HG02970 (cell line): ENCODE results near the gene OSGIN1.

Experiments
- ATAC-seq: cut with Tn5 transposase; IDR thresholded peaks from one replicate; pipeline ENCODE4 v1.9.1; 2021; ENCODE audit warnings: mild to moderate bottlenecking, moderate library complexity, moderate number of reproducible peaks; ENCODE audit not compliant: unreplicated experiment, low FRiP score

The OSGIN1 gene

GRCh38 chr16:83955218-83956130 is 2.4 kb downstream of the OSGIN1 start:
- ATAC-seq, result no peak

GRCh38 chr16:83956336-83957289 is 3.6 kb downstream of the OSGIN1 start:
- no peak for ATAC-seq

GRCh38 chr16:83957296-83957855 is 4.3 kb downstream of the OSGIN1 start:
- ATAC-seq, result no peak

- ATAC-seq, result no peak
Observed at GRCh38 chr16:83958137-83958845, 5.3 kb downstream of the OSGIN1 start.

GRCh38 chr16:83958846-83959565 is 6.0 kb downstream of the OSGIN1 start:
- ATAC-seq, result no peak

GRCh38 chr16:83959656-83960434 is 6.8 kb downstream of the OSGIN1 start:
- ATAC-seq, result no peak

GRCh38 chr16:83960521-83961249 is 7.6 kb downstream of the OSGIN1 start:
- no peak for ATAC-seq

- ATAC-seq, result no peak
Observed at GRCh38 chr16:83961591-83961990, 8.6 kb downstream of the OSGIN1 start.

GRCh38 chr16:83963277-83964119 is 10.5 kb downstream of the OSGIN1 start:
- no peak for ATAC-seq

GRCh38 chr16:83964684-83965443 is 11.8 kb downstream of the OSGIN1 start:
- ATAC-seq, result no peak

- no peak for ATAC-seq
Observed at GRCh38 chr16:83965444-83966152, 12.6 kb downstream of the OSGIN1 start.

- no peak for ATAC-seq
Observed at GRCh38 chr16:83966153-83966696, 13.2 kb downstream of the OSGIN1 start.

- no peak for ATAC-seq
Observed at GRCh38 chr16:83967091-83967490, 14.1 kb downstream of the OSGIN1 start.

GRCh38 chr16:83967838-83968305 is 14.8 kb downstream of the OSGIN1 start, which contains the start of gene NECAB2:
TSS of gene NECAB2 (plus strand) at chr16:83968244. CDS start at chr16:83968649, 405 bp downstream.
- ATAC-seq, result no peak

GRCh38 chr16:83968306-83968851 is 15.3 kb downstream of the OSGIN1 start:
- ATAC-seq, result no peak
